Fibroblast of skin of back (primary cell): Measurements from ENCODE around the gene EPS8L2. TPM values are rescaled to one million over a fixed set of nuclear protein-coding genes. Genes with fewer than 3 reads are reported as not detected.
A peak's percentile ranks its signal among the peaks of the same experiment; 100 is the strongest.

Source experiments
- DNase-seq: peaks from one replicate; pipeline ENCODE4 v3.0.0-alpha.2; 2013
- polyA plus RNA-seq, 2 experiments: library from polyadenylated mRNA; unstranded; fragments of 120-200 nt; gene quantifications; one replicate each; pipeline ENCODE4 v1.2.1, GENCODE V29; 2013; ENCODE audit not compliant: insufficient read length in 2 of 2

The EPS8L2 gene
- polyA plus RNA-seq (2013, experiment 1 of 2; ENCODE audit: insufficient read length), result 10.3 TPM
- 14.3 TPM for polyA plus RNA-seq (2013, experiment 2 of 2; ENCODE audit: insufficient read length)

DNA sequence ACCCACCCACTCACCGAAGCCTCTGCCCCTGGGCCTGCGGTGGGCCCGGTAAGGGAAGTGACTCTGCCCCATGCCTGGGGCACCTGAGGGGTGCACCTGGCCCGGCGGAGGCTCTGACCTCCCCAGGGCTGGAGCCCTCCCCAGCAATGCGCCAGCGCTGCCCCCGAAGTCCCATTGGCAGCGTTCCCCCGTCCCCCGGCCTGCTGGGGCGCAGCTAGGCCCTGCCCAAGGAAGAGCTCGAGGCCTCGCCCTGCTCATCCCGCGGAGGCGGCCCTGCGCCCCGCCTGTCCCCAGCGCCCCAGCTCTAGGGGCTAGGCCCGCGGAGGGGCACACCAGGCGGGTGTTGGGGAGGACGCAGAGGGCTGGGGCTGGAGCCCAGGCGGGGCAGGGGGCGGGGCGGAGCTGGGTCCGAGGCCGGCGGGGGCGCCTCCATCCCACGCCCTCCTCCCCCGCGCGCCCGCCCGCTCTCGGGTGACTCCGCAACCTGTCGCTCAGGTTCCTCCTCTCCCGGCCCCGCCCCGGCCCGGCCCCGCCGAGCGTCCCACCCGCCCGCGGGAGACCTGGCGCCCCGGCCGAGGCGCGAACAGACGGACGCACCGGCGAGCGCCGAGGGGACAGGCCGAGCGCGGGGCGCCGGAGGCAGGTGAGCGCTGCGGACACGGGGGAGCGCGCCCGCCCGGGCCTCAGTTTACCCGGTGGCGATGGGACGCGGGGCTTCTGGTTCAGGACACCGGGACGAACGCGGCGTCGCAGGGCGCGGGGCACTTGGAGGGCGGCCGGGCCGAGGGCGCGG lies at the start of gene EPS8L2:
EPS8L2 (plus strand) TSS at position 586 of the 793 bp plus-strand sequence. CDS start 3,177 bp downstream, outside the sequence.
- DNase-seq, result no peak

GRCh38 chr11:656426-656825 lies 49.6 kb upstream of the EPS8L2 start:
- no peak for DNase-seq

DNA sequence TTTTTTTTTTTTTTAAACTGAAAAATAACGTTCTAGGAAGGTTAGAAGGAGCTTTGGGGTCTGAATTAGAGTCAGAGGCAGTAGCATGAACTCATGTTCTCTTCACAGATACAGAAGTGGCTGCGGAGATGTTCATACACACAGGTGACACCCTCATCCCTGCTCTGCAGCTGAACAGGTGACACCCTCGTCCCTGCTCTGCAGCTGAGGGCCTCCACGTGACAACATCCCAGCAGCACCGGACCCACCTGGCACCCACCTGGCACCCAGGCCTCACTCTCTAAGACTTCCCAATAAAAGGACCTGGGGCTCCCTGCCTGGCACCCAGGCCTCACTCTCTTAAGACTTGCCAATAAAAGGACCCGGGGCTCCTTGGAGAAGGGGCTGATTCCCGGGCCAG lies 49.2 kb upstream of the EPS8L2 start:
- DNase-seq, result no peak

GRCh38 chr11:657691-658126 lies 48.3 kb upstream of the EPS8L2 start:
- no peak for DNase-seq

GRCh38 chr11:659532-660085 lies 46.4 kb upstream of the EPS8L2 start:
- no peak for DNase-seq

DNA sequence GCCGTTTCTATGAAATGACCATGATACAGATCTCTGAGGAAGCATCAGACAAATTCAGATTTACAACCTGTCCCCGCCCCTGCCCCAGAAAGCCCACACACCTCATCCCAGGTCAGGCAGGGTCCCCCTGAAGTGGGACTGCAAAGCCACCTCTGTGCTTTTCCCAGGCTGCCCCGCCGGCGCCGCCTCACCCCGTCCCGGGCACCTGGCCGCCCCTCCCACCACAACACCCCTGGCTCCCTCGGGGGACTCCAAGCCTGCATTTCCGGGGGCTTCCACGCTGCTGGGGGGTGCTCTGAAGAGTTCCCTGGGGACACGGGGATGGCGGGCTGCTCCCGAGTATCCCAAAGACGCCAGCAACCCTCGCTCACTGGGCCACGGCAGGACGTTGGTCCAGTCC lies 45.8 kb upstream of the EPS8L2 start:
- DNase-seq, result no peak

- DNase-seq, result no peak
Observed at GRCh38 chr11:660681-661444, 45.2 kb upstream of the EPS8L2 start.

DNA sequence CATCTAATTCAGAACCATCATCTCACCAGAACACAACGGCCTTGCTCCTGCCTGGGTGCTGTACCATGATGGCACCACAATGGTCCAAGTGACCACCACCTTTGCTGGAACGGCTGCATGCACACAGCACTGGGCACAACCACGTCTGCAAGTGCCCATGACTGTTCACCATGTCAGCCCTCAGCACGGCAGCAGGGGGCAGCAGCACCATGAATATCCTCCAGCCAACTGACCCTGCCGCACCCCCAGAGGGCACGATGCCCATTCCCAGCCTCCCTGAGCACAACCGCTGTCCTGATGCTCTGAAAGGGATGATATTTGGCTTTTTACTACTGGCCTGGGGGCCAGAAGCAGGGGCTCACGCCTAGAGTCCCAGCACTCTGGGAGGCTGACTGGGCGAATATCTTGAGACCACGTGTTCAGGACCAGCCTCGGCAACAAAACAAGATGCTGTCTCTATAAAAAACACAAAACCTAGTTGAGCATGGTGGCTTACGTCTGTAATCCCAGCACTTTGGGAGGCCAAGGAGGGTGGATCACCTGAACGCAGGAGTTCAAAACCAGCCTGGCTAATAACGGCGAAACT lies 43.2 kb upstream of the EPS8L2 start:
- DNase-seq, result peak; percentile 56

DNA sequence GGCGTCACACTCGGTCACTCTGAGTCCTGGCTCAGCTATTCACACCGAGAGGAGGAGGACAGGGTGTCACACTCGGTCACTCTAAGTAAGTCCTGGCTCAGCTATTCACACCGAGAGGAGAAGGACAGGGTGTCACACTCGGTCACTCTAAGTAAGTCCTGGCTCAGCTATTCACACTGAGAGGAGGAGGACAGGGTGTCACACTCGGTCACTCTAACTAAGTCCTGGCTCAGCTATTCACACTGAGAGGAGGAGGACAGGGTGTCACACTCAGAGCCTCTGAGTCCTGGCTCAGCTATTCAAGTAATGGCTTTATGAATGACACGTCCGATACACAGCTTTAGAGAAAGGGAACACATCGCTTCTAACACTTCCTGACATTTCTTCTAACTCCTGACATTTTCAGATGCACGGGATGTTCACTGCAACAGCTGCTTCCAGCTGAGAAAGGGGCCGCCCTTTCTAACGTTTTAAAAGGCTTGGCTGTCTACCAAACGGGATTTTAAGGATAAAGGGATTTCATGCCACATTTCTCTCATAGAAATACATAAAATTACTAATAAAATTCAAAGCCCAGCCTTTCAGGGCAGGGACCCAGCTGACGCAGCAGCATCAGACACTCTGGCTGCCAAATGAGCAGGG lies 40.8 kb upstream of the EPS8L2 start:
- no peak for DNase-seq

DNA sequence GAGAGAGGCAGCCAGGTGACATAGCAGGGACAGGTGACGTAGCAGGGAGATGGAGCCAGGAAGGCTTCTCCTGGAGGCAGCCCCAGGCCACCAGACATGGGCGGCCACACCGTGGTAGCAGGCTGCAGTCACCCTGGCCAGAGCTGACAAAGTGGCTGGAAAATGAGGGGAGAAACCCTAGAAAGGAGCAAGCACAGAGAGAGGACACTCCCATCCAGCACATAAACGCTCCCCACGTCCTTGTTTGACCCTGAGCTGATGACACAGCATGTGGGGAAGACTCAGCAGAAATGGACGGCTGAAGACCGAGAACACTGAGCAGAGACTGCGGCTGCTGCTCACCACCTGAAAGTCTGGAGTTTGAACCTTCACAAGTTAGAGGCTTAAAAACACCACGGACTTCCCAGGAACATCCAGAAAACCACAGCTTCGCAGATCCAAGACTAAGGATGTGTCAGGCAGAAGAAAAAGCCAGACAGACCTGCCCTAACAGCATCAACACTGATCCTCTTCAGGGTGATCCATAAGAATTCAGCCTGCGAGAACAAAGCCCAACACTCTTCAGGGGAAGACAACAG lies 40.2 kb upstream of the EPS8L2 start:
- DNase-seq, result peak; percentile 32

DNA sequence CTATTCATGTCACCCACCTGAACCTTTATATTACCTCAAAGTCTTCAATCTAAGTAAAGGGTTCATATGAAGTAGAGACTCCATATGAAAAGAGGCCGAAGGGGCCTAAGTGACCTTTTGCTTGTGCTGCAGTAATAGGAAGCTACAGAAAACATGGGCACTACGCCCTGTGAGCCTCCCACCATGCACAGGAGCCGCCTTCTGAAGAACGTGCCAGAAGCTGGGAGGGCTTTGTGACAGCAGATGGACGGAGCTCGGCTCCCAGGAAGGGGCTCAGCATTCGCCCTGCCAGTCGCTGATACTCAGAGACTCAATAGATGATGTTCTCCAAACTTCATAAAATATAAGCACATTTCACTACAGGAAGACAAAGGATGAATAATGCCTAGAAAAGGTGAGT lies 32.2 kb upstream of the EPS8L2 start:
- DNase-seq, result no peak

GRCh38 chr11:674406-674805 lies 31.6 kb upstream of the EPS8L2 start:
- no peak for DNase-seq

DNA sequence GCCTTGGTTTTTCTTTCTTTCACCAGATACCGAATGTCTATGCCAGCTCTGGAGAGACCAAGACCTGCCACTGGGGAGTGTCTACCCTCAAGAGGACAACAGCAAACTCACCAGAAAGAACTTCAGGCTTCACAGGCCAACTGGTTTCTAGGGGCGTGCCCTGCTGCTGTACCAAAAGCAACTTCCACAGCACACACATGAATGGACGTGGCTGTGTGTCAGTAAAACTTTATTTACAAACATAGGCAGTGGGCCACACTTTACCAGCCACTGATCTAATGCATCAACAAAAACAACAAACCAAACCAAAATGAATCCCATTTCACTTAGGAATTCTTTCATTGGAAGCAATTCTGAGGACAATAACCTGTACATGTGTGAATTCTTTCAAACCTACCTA lies 27.7 kb upstream of the EPS8L2 start:
- no peak for DNase-seq

DNA sequence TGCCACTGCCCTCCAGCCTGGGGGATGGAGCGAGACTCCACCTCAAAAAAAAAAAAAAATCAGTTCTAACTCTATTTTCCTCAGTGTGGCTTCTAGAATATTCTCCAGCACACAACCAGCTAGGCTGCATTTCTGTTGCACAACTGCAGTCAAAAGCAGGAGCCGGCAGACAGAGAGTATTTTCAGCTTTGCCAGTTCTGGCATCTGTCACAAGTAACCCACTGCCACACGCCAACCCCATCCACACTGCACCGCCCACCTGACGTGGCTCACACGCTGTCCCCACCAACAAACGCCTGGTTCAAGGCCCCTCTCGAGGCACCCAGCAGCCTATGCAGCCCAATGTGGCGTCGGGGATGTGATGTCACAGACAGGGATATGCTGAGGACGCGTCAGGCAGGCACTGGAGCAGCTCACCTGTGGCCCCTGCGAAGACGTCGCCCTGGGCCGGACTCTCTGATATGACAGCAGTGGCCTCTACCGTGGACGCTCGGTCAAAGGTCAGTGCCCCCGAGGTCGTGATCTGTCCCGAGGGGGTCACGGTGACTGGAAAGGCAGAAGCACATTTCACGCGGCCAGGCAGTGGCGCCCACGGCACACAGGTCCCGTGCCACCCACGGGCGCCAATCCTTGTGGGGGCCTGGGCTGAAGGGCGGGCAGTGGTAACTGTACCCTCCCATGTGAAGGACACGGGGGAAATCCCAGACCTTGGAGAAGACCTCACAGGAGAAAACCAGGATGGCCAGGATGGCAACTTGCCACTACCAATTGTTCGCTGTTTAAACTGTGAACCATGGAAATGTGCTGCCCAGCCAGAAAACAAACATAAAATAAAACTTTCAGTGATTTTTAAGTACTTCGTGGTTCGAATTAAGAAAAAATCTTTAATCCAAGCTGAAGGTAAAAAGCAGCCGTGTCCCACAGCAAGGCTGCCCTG lies 26.5 kb upstream of the EPS8L2 start:
- DNase-seq, result no peak

DNA sequence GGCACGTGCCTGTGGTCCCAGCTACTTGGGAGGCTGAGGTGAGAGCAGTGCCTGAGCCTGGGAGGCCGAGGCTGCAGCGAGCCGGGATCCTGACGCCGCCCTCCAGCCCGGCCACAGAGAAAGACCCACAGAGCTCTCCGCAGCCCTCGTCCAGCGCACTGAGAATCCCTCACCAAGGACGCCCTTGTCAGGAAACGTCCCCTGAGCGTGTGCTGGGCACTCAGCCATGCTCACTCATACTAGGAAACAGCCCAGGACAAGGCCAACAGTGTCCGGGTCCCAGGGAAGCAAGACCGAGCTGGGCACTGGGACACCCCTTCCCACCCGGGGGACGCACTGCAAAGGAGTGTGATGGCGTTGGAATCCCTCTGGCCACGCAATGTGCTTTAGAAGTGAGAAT lies 25.6 kb upstream of the EPS8L2 start:
- DNase-seq, result no peak

DNA sequence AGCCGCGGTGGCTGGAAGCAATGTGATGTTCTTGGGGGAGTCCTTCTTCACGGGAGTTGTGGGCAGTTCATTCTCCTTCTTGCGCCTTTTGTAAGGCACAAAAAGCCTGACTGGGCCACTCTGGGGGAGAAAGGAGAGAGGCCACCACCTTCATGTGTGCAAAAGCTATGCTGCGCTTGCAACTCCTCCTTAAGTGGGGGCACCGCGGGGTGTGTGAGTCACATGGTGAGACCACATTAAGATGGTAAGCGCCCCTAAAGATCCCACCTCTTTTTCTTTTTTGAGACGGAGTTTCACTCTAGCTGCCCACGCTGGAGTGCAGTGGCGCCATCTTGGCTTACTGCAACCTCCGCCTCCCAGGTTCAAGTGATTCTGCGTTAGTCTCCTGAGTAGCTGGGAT lies 25.1 kb upstream of the EPS8L2 start:
- no peak for DNase-seq

DNA sequence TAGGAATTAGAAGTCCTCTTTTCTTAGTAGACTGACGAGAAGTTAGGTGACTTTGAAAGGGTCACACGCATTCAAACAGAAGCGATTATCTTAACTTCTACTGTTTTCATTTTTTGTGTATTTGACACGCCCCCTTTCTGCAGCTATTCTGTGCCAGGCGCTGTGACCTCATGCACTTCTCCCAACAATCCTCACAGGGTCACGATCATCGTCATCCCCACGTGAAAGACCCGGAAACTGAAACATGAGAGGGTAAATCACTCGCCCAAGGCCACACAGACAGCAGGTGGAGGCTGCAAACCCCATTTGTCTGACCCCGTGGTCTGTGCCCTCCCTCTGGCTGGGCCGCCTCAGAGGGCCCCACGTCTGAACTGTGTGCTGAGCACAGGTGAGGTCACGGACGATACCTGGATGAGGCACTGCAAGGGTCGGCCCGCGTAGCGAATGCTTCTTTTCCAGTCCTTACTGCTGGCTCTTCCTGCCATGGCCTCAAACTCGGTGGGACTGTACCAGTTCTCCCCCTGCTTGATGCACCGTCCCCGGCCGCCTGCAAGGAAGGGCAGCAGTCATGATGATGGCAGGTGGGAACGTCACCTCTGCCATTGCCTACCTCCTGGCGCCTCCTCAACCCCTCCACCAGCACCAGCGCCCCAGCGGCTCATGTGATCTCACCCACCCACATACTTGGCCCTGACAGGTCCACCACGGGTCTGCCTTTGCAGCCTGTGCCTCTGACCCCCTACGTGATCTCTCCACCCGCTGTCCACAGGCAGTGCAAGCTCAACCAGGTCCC lies 19.4 kb upstream of the EPS8L2 start:
- no peak for DNase-seq

DNA sequence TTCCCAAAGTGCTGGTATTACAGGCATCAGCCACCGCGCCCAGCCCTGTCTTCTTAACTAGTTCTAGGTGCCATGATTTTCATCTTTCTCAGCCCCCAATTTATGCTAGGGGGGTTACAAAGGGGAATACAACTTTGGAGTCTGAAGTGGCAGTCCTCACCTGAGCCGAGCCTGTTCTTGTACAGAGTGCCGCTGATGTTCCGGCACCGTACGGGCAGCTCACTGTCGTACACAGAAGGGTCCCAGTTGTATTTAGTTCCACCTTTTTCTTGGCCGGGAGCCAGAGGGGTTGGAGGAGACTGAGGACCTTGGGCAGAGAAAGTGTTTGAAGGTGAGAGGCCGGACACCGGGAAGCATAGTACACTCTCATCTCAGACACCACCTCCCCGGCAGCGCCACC lies 18.3 kb upstream of the EPS8L2 start:
- no peak for DNase-seq

- no peak for DNase-seq
Observed at GRCh38 chr11:688681-689080, 17.4 kb upstream of the EPS8L2 start.

DNA sequence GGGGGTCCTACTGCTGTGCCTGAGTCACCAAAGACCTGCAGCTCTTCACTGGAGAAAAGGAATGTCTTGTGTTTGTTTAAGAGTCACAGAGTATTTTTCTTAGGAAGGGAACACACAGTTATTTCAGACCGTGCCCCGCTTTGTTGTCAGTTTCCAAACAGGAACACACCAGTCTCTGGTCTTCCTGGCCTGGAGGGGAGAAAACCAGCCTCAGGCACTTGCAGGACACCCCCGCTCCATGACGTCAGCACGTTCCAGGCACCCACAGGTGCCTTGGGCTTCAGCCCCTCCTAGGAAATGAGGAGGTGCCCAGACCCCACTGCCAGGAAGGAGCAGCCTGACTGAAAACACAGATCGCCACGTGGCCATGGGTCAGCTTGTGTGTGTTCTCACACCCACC lies 16.4 kb upstream of the EPS8L2 start:
- DNase-seq, result peak; percentile 71
